SK-N-SH treated with all-trans-retinoic acid at 6 μM for 48 hours (cell line): ENCODE data around the gene CCDC3.

Experiments
- ARNTL ChIP-seq: fragments of 450-650 bp; formaldehyde crosslinking; IDR thresholded peaks from 2 replicates; pipeline ENCODE4 v1.5.0; 2020; ENCODE audit warnings: low read depth, mild to moderate bottlenecking, moderate library complexity, borderline replicate concordance
- ESRRG ChIP-seq: fragments of 250-450 bp; sonication (Bioruptor Pico); IDR thresholded peaks from 2 replicates; pipeline ENCODE4 v1.6.1; 2021; ENCODE audit warnings: mild to moderate bottlenecking
- GLIS3 ChIP-seq: fragments of 250-450 bp; sonication (Bioruptor Pico); IDR thresholded peaks from 2 replicates; pipeline ENCODE4 v1.5.0; 2020; ENCODE audit warnings: mild to moderate bottlenecking, moderate library complexity
- ISL1 ChIP-seq: fragments of 250-450 bp; sonication (Bioruptor Pico); IDR thresholded peaks from 2 replicates; pipeline ENCODE4 v2.1.2; 2022; ENCODE audit warnings: mild to moderate bottlenecking, moderate library complexity
- SNAI2 ChIP-seq: fragments of 250-450 bp; sonication (Bioruptor Pico); IDR thresholded peaks from 2 replicates; pipeline ENCODE4 v1.5.0; 2020; ENCODE audit warnings: mild to moderate bottlenecking, moderate library complexity
- ZFP3 ChIP-seq: fragments of 250-450 bp; sonication (Bioruptor Pico); IDR thresholded peaks from 2 replicates; pipeline ENCODE4 v1.5.0; 2020; ENCODE audit warnings: mild to moderate bottlenecking, moderate library complexity
- ZNF70 ChIP-seq: fragments of 450-650 bp; formaldehyde crosslinking; IDR thresholded peaks from 2 replicates; pipeline ENCODE4 v1.5.0; 2020; ENCODE audit warnings: mild to moderate bottlenecking, moderate library complexity
- TF ChIP-seq, protein P1 (sequence below): fragments of 250-450 bp; sonication (Bioruptor Pico); IDR thresholded peaks from 2 replicates; pipeline ENCODE4 v1.8.0; 2020; ENCODE audit warnings: mild to moderate bottlenecking, moderate library complexity, borderline replicate concordance
- TF ChIP-seq, protein P2 (sequence below): fragments of 250-450 bp; sonication (Bioruptor Pico); IDR thresholded peaks from 2 replicates; pipeline ENCODE4 v1.5.0; 2020; ENCODE audit warnings: mild to moderate bottlenecking, moderate library complexity
- TF ChIP-seq, protein P3 (sequence below): fragments of 250-450 bp; sonication (Bioruptor Pico); IDR thresholded peaks from 2 replicates; pipeline ENCODE4 v1.5.1; 2021; ENCODE audit warnings: mild to moderate bottlenecking, moderate library complexity
- TF ChIP-seq, protein P4 (sequence below): fragments of 250-450 bp; sonication (Bioruptor Pico); IDR thresholded peaks from 2 replicates; pipeline ENCODE4 v1.8.0; 2021; ENCODE audit warnings: low read depth, mild to moderate bottlenecking, moderate library complexity, borderline replicate concordance

DNA sequence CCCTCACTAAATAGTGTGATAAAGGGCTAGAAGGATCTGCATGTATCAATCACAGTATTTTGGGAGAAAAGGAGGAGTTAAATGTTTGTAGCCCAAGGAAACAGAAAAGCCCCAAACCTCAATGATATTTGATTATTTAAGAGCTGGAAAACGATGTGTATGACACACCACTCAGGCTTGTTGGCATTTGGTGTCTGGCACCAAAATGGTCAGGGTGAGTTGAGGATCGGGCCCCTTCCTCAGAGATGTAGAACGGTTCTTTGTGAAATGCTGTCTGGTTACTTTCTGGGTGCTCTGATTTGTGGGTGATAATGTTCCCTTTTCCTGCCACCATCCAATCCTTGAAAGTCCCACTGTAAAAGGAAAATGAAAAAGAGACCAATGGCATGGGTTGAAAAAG, 113.7 kb downstream of the CCDC3 start:
- TF ChIP-seq, protein P1, sequence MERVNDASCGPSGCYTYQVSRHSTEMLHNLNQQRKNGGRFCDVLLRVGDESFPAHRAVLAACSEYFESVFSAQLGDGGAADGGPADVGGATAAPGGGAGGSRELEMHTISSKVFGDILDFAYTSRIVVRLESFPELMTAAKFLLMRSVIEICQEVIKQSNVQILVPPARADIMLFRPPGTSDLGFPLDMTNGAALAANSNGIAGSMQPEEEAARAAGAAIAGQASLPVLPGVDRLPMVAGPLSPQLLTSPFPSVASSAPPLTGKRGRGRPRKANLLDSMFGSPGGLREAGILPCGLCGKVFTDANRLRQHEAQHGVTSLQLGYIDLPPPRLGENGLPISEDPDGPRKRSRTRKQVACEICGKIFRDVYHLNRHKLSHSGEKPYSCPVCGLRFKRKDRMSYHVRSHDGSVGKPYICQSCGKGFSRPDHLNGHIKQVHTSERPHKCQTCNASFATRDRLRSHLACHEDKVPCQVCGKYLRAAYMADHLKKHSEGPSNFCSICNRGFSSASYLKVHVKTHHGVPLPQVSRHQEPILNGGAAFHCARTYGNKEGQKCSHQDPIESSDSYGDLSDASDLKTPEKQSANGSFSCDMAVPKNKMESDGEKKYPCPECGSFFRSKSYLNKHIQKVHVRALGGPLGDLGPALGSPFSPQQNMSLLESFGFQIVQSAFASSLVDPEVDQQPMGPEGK = no peak
- no peak for TF ChIP-seq ZNF70 (CRISPR knock-in tag)
- TF ChIP-seq ESRRG (CRISPR knock-in tag) = no peak
- no peak for TF ChIP-seq ARNTL (CRISPR knock-in tag)
- no peak for TF ChIP-seq GLIS3
- TF ChIP-seq, protein P2, sequence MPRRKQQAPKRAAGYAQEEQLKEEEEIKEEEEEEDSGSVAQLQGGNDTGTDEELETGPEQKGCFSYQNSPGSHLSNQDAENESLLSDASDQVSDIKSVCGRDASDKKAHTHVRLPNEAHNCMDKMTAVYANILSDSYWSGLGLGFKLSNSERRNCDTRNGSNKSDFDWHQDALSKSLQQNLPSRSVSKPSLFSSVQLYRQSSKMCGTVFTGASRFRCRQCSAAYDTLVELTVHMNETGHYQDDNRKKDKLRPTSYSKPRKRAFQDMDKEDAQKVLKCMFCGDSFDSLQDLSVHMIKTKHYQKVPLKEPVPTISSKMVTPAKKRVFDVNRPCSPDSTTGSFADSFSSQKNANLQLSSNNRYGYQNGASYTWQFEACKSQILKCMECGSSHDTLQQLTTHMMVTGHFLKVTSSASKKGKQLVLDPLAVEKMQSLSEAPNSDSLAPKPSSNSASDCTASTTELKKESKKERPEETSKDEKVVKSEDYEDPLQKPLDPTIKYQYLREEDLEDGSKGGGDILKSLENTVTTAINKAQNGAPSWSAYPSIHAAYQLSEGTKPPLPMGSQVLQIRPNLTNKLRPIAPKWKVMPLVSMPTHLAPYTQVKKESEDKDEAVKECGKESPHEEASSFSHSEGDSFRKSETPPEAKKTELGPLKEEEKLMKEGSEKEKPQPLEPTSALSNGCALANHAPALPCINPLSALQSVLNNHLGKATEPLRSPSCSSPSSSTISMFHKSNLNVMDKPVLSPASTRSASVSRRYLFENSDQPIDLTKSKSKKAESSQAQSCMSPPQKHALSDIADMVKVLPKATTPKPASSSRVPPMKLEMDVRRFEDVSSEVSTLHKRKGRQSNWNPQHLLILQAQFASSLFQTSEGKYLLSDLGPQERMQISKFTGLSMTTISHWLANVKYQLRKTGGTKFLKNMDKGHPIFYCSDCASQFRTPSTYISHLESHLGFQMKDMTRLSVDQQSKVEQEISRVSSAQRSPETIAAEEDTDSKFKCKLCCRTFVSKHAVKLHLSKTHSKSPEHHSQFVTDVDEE = no peak
- TF ChIP-seq, protein P3, sequence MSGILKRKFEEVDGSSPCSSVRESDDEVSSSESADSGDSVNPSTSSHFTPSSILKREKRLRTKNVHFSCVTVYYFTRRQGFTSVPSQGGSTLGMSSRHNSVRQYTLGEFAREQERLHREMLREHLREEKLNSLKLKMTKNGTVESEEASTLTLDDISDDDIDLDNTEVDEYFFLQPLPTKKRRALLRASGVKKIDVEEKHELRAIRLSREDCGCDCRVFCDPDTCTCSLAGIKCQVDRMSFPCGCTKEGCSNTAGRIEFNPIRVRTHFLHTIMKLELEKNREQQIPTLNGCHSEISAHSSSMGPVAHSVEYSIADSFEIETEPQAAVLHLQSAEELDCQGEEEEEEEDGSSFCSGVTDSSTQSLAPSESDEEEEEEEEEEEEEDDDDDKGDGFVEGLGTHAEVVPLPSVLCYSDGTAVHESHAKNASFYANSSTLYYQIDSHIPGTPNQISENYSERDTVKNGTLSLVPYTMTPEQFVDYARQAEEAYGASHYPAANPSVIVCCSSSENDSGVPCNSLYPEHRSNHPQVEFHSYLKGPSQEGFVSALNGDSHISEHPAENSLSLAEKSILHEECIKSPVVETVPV (CRISPR knock-in tag) = no peak
- TF ChIP-seq, protein P4, sequence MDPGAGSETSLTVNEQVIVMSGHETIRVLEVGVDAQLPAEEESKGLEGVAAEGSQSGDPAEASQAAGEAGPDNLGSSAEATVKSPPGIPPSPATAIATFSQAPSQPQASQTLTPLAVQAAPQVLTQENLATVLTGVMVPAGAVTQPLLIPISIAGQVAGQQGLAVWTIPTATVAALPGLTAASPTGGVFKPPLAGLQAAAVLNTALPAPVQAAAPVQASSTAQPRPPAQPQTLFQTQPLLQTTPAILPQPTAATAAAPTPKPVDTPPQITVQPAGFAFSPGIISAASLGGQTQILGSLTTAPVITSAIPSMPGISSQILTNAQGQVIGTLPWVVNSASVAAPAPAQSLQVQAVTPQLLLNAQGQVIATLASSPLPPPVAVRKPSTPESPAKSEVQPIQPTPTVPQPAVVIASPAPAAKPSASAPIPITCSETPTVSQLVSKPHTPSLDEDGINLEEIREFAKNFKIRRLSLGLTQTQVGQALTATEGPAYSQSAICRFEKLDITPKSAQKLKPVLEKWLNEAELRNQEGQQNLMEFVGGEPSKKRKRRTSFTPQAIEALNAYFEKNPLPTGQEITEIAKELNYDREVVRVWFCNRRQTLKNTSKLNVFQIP (CRISPR knock-in tag) = no peak
- no peak for TF ChIP-seq ZFP3
- no peak for TF ChIP-seq SNAI2 (CRISPR knock-in tag)
- no peak for TF ChIP-seq ISL1 (CRISPR knock-in tag)
